GM12878 (cell line): Measurements from ENCODE around the gene KIF26A.

Source experiments
- BRCA1 ChIP-seq: IDR thresholded peaks from 2 replicates; pipeline ENCODE4 v1.6.1; 2011; ENCODE audit warnings: low read depth, low read length, improper control_type of control experiment
- CBX5 ChIP-seq: sonication (generic); IDR thresholded peaks from 2 replicates; pipeline ENCODE4 v1.6.1; 2016; ENCODE audit warnings: low read depth, moderate library complexity, mild to moderate bottlenecking, inconsistent platforms
- CEBPB ChIP-seq, 2 experiments: fragments of 150-350 bp in 1 of 2; IDR thresholded peaks; 2 replicates each; pipeline ENCODE4 v1.6.1; 2012 to 2014; ENCODE audit warnings: low read depth in 2 of 2, low read length in 2 of 2, borderline replicate concordance in 1 of 2, inconsistent platforms in 1 of 2
- CHD4 ChIP-seq: fragments of 200-600 bp; sonication (generic); IDR thresholded peaks from 2 replicates; pipeline ENCODE4 v1.6.1; 2016; ENCODE audit warnings: mild to moderate bottlenecking
- CTCF ChIP-seq, 3 experiments: IDR thresholded peaks in 2 of 3; conservative IDR thresholded peaks in 1 of 3; 2 replicates each; pipeline ENCODE4 v1.5.1; 2011; ENCODE audit warnings: low read depth in 3 of 3, low read length in 3 of 3, mild to moderate bottlenecking in 3 of 3, control low read depth in 2 of 3, moderate library complexity in 2 of 3, inconsistent platforms in 1 of 3, mixed read lengths in 1 of 3; ENCODE audit not compliant: control insufficient read depth in 2 of 3, insufficient read depth in 1 of 3; ENCODE audit errors: extremely low read depth in 1 of 3
- EZH2 ChIP-seq: IDR thresholded peaks from 2 replicates; pipeline ENCODE4 v1.6.1; 2012; ENCODE audit warnings: low read depth, mild to moderate bottlenecking, control low read depth, inconsistent platforms, low read length, borderline replicate concordance; ENCODE audit not compliant: control insufficient read depth
- FOXM1 ChIP-seq: IDR thresholded peaks from 2 replicates; pipeline ENCODE4 v1.6.1; 2012; ENCODE audit warnings: low read depth, mild to moderate bottlenecking, inconsistent platforms, low read length, moderate library complexity
- GATAD2B ChIP-seq: fragments of 450-650 bp; conservative IDR thresholded peaks from 2 replicates; pipeline ENCODE4 v1.6.1; 2017; ENCODE audit warnings: low read depth, mild to moderate bottlenecking, moderate library complexity
- IRF5 ChIP-seq: fragments of 450-650 bp; IDR thresholded peaks from 2 replicates; pipeline ENCODE4 v1.6.1; 2017; ENCODE audit warnings: borderline replicate concordance
- PKNOX1 ChIP-seq: fragments of 450-650 bp; IDR thresholded peaks from 2 replicates; pipeline ENCODE4 v1.6.1; 2016; ENCODE audit warnings: mild to moderate bottlenecking
- POLR2AphosphoS5 ChIP-seq: IDR thresholded peaks from 2 replicates; pipeline ENCODE4 v1.6.1; 2011; ENCODE audit warnings: mild to moderate bottlenecking, low read length, inconsistent platforms
- SP1 ChIP-seq: IDR thresholded peaks from one replicate; pipeline ENCODE4 v1.6.1; 2011; ENCODE audit warnings: low read depth, low read length
- SRF ChIP-seq, 2 experiments: IDR thresholded peaks; 2 replicates each; pipeline ENCODE4 v1.6.1; 2011; ENCODE audit warnings: low read depth in 2 of 2, low read length in 2 of 2, mild to moderate bottlenecking in 1 of 2, moderate library complexity in 1 of 2
- TF ChIP-seq, protein P1 (sequence below): fragments of 150-350 bp; IDR thresholded peaks from 2 replicates; pipeline ENCODE4 v1.6.1; 2014; ENCODE audit warnings: mild to moderate bottlenecking, low read depth, low read length

- TF ChIP-seq CHD4 (no peak), SP1 (no peak), PKNOX1 (no peak), CEBPB (IDR thresholded peaks at IDR 0.05; ENCODE audit: borderline replicate concordance in 1 of 2, low read depth in 2 of 2, low read length in 2 of 2) (no peak), SRF (IDR thresholded peaks at IDR 0.05; ENCODE audit: low read depth in 2 of 2, low read length in 2 of 2) (no peak), CBX5 (no peak), IRF5 (no peak), EZH2 (no peak), POLR2AphosphoS5 (no peak), GATAD2B (no peak), FOXM1 (no peak), BRCA1 (no peak), CTCF (IDR thresholded peaks at IDR 0.05 in 2 of 3, conservative IDR thresholded peaks at IDR 0.05 in 1 of 3; ENCODE audit: control insufficient read depth in 2 of 3, extremely low read depth in 1 of 3, insufficient read depth in 1 of 3, low read depth in 3 of 3, low read length in 3 of 3) (no peak)
- TF ChIP-seq, protein P1, sequence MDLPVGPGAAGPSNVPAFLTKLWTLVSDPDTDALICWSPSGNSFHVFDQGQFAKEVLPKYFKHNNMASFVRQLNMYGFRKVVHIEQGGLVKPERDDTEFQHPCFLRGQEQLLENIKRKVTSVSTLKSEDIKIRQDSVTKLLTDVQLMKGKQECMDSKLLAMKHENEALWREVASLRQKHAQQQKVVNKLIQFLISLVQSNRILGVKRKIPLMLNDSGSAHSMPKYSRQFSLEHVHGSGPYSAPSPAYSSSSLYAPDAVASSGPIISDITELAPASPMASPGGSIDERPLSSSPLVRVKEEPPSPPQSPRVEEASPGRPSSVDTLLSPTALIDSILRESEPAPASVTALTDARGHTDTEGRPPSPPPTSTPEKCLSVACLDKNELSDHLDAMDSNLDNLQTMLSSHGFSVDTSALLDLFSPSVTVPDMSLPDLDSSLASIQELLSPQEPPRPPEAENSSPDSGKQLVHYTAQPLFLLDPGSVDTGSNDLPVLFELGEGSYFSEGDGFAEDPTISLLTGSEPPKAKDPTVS, result no peak
Measured at GRCh38 chr14:104200106-104200505, 61.7 kb downstream of the KIF26A start.
